DMS79 treated with DMSO at 0.1 percent for 48 hours (cell line): ENCODE measurements around the gene PRKCB.
A peak's percentile ranks its signal among the peaks of the same experiment; 100 is the strongest.
"Not testable (repeated sequence)": the region's sequence is repeated elsewhere in the genome, so short reads cannot be mapped to it uniquely, and the experiment has no call there.

Experiments
- DNase-seq: peaks from one replicate; lab custom pipeline; 2025; lab: John Stamatoyannopoulos, UW

Gene PRKCB

GRCh38 chr16:24009098-24009497 lies 173.3 kb downstream of the PRKCB start:
- DNase-seq: no peak

GRCh38 chr16:24009955-24010354 lies 174.2 kb downstream of the PRKCB start:
- DNase-seq: no peak

GRCh38 chr16:24010440-24011089 lies 174.8 kb downstream of the PRKCB start:
- DNase-seq: peak; percentile 57

- DNase-seq: no peak
Measured at GRCh38 chr16:24011237-24011636, 175.5 kb downstream of the PRKCB start.

GRCh38 chr16:24013054-24013636 lies 177.4 kb downstream of the PRKCB start:
- peak; percentile 34 for DNase-seq

- DNase-seq: peak; percentile 34
Measured at GRCh38 chr16:24013864-24014645, 178.3 kb downstream of the PRKCB start.

- not testable (repeated sequence) for DNase-seq
Measured at GRCh38 chr16:24014955-24015354, 179.2 kb downstream of the PRKCB start.

GRCh38 chr16:24015923-24016322 lies 180.1 kb downstream of the PRKCB start:
- DNase-seq: no peak

GRCh38 chr16:24018485-24018884 lies 182.7 kb downstream of the PRKCB start:
- DNase-seq: no peak

- DNase-seq: no peak
Measured at GRCh38 chr16:24022797-24023196, 187.0 kb downstream of the PRKCB start.

- DNase-seq: no peak
Measured at GRCh38 chr16:24023621-24024020, 187.8 kb downstream of the PRKCB start.

GRCh38 chr16:24024971-24025370 lies 189.2 kb downstream of the PRKCB start:
- no peak for DNase-seq

- DNase-seq: no peak
Measured at GRCh38 chr16:24027466-24027865, 191.7 kb downstream of the PRKCB start.

- not testable (repeated sequence) for DNase-seq
Measured at GRCh38 chr16:24029841-24030240, 194.1 kb downstream of the PRKCB start.

GRCh38 chr16:24035127-24035842 lies 199.5 kb downstream of the PRKCB start:
- no peak for DNase-seq

- DNase-seq: no peak
Measured at GRCh38 chr16:24036038-24036543, 200.3 kb downstream of the PRKCB start.

GRCh38 chr16:24036614-24037013 lies 200.8 kb downstream of the PRKCB start:
- peak; percentile 32 for DNase-seq

- no peak for DNase-seq
Measured at GRCh38 chr16:24037335-24037734, 201.6 kb downstream of the PRKCB start.

GRCh38 chr16:24041834-24042631 lies 206.2 kb downstream of the PRKCB start:
- DNase-seq: peak; percentile 21

GRCh38 chr16:24044467-24044866 lies 208.7 kb downstream of the PRKCB start:
- DNase-seq: no peak

- peak; percentile 9 for DNase-seq
Measured at GRCh38 chr16:24045641-24046040, 209.9 kb downstream of the PRKCB start.
